IPS DF 6.9 (cell line): ENCODE measurements around the gene TTI1.

ENCODE experiments used
- DNase-seq: peaks from one replicate; pipeline ENCODE4 v3.0.0-alpha.2; 2013; ENCODE audit warnings: low read depth, low spot score
- H3K27ac ChIP-seq: one replicate; pipeline ENCODE4 v1.5.1; 2013; ENCODE audit warnings: low read length, control low read depth
- H3K27me3 ChIP-seq: 2 replicates; pipeline ENCODE4 v1.6.1; 2013; ENCODE audit warnings: mild to moderate bottlenecking, low read length; ENCODE audit not compliant: control insufficient read depth, insufficient read depth
- H3K36me3 ChIP-seq: 2 replicates; pipeline ENCODE4 v1.6.1; 2013; ENCODE audit warnings: low read length; ENCODE audit not compliant: control insufficient read depth, insufficient read depth
- H3K4me1 ChIP-seq: 2 replicates; pipeline ENCODE4 v1.6.1; 2013; ENCODE audit warnings: low read length; ENCODE audit not compliant: control insufficient read depth, insufficient read depth
- H3K4me3 ChIP-seq: 2 replicates; pipeline ENCODE4 v1.5.1; 2013; ENCODE audit warnings: mild to moderate bottlenecking, low read length
- H3K9me3 ChIP-seq: 2 replicates; pipeline ENCODE4 v1.6.1; 2013; ENCODE audit warnings: low read length, inconsistent platforms; ENCODE audit not compliant: control insufficient read depth, insufficient read depth
- WGBS: extraction: QIAGEN DNeasy Blood & Tissue Kit; methylation state at CpG from one replicate; pipeline ENCODE4 v1.1.7; 2013; ENCODE audit warnings: mixed read lengths, missing lambda C conversion rate; ENCODE audit not compliant: insufficient read length, insufficient coverage; 5-methylcytosine and 5-hydroxymethylcytosine counted together

TTI1 gene

GRCh38 chr20:37980876-37981275 lies 52.4 kb downstream of the TTI1 start:
- Histone ChIP-seq H3K4me3 (no peak overlapping the region), H3K27me3 (no peaks in the 10 kb centered on the region), H3K36me3 (no peaks in the 10 kb centered on the region), H3K27ac (no peak overlapping the region), H3K4me1 (no peaks in the 10 kb centered on the region), H3K9me3 (no peaks in the 10 kb centered on the region)
- no peak for DNase-seq
- WGBS: no CpG with 5 or more reads among the region's 6 CpGs

GRCh38 chr20:37980383-37980782 lies 52.9 kb downstream of the TTI1 start:
- no peaks in the 10 kb centered on the region for H3K4me1 ChIP-seq
- no peak overlapping the region for H3K27ac ChIP-seq
- WGBS: no CpG with 5 or more reads among the region's 8 CpGs
- no peaks in the 10 kb centered on the region for H3K27me3 ChIP-seq
- H3K4me3 ChIP-seq: no peak overlapping the region
- H3K9me3 ChIP-seq: no peaks in the 10 kb centered on the region
- no peaks in the 10 kb centered on the region for H3K36me3 ChIP-seq
- DNase-seq: no peak

GRCh38 chr20:37979021-37979985 lies 54.0 kb downstream of the TTI1 start:
- Histone ChIP-seq H3K4me1 (no peaks in the 10 kb centered on the region), H3K9me3 (no peaks in the 10 kb centered on the region), H3K27ac (no peak overlapping the region), H3K27me3 (no peaks in the 10 kb centered on the region), H3K36me3 (no peaks in the 10 kb centered on the region), H3K4me3 (no peak overlapping the region)
- no CpG with 5 or more reads among the region's 16 CpGs for WGBS
- DNase-seq: no peak

GRCh38 chr20:37977786-37978185 lies 55.5 kb downstream of the TTI1 start:
- H3K36me3 ChIP-seq: no peaks in the 10 kb centered on the region
- H3K4me3 ChIP-seq: no peak overlapping the region
- no CpG with 5 or more reads among the region's 6 CpGs for WGBS
- no peak overlapping the region for H3K27ac ChIP-seq
- H3K9me3 ChIP-seq: no peaks in the 10 kb centered on the region
- H3K27me3 ChIP-seq: no peaks in the 10 kb centered on the region
- H3K4me1 ChIP-seq: peaks cover under 1% of the 10 kb centered on the region; the same call in 1 of the 2 replicates
- DNase-seq: no peak

- Histone ChIP-seq H3K27ac (no peak overlapping the region), H3K4me3 (no peak overlapping the region), H3K4me1 (peaks cover 2% of the 10 kb centered on the region; the same call in 1 of the 2 replicates), H3K27me3 (no peaks in the 10 kb centered on the region), H3K9me3 (no peaks in the 10 kb centered on the region), H3K36me3 (no peaks in the 10 kb centered on the region)
- no peak for DNase-seq
- no CpG with 5 or more reads among the region's 12 CpGs for WGBS
Measured at GRCh38 chr20:37977338-37977737, 55.9 kb downstream of the TTI1 start.

GRCh38 chr20:37976887-37977286 lies 56.4 kb downstream of the TTI1 start:
- DNase-seq: no peak
- WGBS: no CpG with 5 or more reads among the region's 10 CpGs
- Histone ChIP-seq H3K9me3 (no peaks in the 10 kb centered on the region), H3K27me3 (no peaks in the 10 kb centered on the region), H3K36me3 (no peaks in the 10 kb centered on the region), H3K4me1 (peaks cover 2% of the 10 kb centered on the region; the same call in 1 of the 2 replicates), H3K4me3 (no peak overlapping the region), H3K27ac (no peak overlapping the region)

GRCh38 chr20:37973059-37973910 lies 60.0 kb downstream of the TTI1 start:
- H3K27ac ChIP-seq: no peak overlapping the region
- H3K4me3 ChIP-seq: no peak overlapping the region
- no peaks in the 10 kb centered on the region for H3K36me3 ChIP-seq
- H3K4me1 ChIP-seq: peaks cover 7% of the 10 kb centered on the region
- DNase-seq: no peak
- peaks cover 2% of the 10 kb centered on the region; the same call in 1 of the 2 replicates for H3K9me3 ChIP-seq
- no peaks in the 10 kb centered on the region for H3K27me3 ChIP-seq
- no CpG with 5 or more reads among the region's 12 CpGs for WGBS

- DNase-seq: no peak
- no peaks in the 10 kb centered on the region for H3K27me3 ChIP-seq
- no peak overlapping the region for H3K4me3 ChIP-seq
- H3K36me3 ChIP-seq: no peaks in the 10 kb centered on the region
- no CpG with 5 or more reads among the region's 7 CpGs for WGBS
- no peak overlapping the region for H3K27ac ChIP-seq
- peaks cover 7% of the 10 kb centered on the region for H3K4me1 ChIP-seq
- peaks cover 2% of the 10 kb centered on the region; the same call in 1 of the 2 replicates for H3K9me3 ChIP-seq
Measured at GRCh38 chr20:37972256-37973058, 60.8 kb downstream of the TTI1 start.

GRCh38 chr20:37971561-37972127 lies 61.6 kb downstream of the TTI1 start:
- Histone ChIP-seq H3K27me3 (no peaks in the 10 kb centered on the region), H3K4me1 (peaks cover 7% of the 10 kb centered on the region), H3K9me3 (peaks cover 2% of the 10 kb centered on the region; the same call in 1 of the 2 replicates), H3K27ac (no peak overlapping the region), H3K36me3 (no peaks in the 10 kb centered on the region), H3K4me3 (no peak overlapping the region)
- no peak for DNase-seq
- no CpG with 5 or more reads among the region's 5 CpGs for WGBS
